ENCODE results near the gene F2RL2.
A peak's percentile ranks its signal among the peaks of the same experiment; 100 is the strongest.
"Not testable (repeated sequence)": the region's sequence is repeated elsewhere in the genome, so short reads cannot be mapped to it uniquely, and the experiment has no call there.

The F2RL2 gene

GRCh38 chr5:76617675-76618074, 5.5 kb downstream of the F2RL2 start:
- DNase-seq, result no peak

GRCh38 chr5:76617229-76617628, 6.0 kb downstream of the F2RL2 start:
- no peak for DNase-seq

GRCh38 chr5:76616206-76616605, 7.0 kb downstream of the F2RL2 start:
- no peak for DNase-seq

GRCh38 chr5:76615759-76616158, 7.4 kb downstream of the F2RL2 start:
- no peak for DNase-seq

GRCh38 chr5:76612942-76613341, 10.3 kb downstream of the F2RL2 start:
- no peak for DNase-seq

- DNase-seq, result no peak
Observed at GRCh38 chr5:76610196-76610595, 13.0 kb downstream of the F2RL2 start.

- DNase-seq, result peak; percentile 47
Observed at GRCh38 chr5:76608833-76609232, 14.4 kb downstream of the F2RL2 start.

- peak; percentile 77 for DNase-seq
Observed at GRCh38 chr5:76607353-76607871, 15.8 kb downstream of the F2RL2 start.

DNA sequence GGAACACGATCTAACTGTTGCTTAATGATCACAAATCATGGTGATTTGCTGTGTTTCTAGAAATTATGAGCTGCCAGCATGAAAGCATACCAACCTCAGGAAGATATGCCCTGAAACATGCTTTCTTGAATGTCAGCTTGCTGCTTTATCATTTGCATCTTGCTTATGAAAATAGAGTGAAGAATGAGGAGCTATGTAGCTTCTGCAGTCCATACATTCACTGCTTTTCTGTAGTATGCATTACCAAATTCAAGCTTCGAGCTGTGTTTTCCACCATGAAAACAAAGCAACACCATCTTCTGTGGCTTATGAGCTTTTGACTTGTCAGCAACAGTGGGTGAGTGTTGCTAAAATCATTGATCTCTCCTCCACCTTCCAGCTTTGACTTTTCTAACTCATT, 16.5 kb downstream of the F2RL2 start:
- DNase-seq, result no peak

DNA sequence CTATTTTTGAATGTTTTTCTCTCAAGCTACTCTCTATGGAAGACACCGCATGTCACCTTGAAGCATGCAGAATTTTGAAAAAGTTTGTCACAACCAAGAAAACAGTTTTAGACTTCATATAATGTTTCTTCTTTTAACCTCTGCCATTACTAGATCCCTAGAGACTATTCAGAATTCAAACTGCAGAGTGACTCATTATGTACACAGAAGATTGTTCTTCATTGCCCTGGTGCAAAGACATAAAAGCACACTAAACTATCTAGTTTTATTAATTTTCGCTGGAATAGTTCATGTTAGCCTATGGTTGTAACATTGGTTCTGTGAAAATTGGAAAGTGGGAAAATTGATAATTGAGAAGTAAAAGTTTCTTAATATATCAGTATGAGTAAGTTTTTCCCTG, 18.4 kb downstream of the F2RL2 start:
- DNase-seq, result no peak

DNA sequence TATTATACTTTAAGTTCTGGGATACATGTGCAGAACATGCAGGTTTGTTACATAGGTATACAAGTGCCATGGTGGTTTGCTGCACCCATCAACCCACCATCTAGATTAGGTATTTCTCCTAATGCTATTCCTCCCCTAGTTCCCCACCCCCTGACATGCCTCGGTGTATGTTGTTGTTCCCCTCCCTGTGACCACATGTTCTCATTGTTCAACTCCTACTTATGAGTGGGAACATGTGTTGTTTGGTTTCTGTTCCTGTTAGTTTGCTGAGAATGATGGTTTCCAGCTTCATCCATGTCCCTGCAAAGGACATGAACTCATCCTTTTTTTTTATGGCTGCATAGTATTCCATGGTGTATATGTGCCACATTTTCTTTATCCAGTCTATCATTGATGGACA, 19.2 kb downstream of the F2RL2 start:
- not testable (repeated sequence) for DNase-seq

DNA sequence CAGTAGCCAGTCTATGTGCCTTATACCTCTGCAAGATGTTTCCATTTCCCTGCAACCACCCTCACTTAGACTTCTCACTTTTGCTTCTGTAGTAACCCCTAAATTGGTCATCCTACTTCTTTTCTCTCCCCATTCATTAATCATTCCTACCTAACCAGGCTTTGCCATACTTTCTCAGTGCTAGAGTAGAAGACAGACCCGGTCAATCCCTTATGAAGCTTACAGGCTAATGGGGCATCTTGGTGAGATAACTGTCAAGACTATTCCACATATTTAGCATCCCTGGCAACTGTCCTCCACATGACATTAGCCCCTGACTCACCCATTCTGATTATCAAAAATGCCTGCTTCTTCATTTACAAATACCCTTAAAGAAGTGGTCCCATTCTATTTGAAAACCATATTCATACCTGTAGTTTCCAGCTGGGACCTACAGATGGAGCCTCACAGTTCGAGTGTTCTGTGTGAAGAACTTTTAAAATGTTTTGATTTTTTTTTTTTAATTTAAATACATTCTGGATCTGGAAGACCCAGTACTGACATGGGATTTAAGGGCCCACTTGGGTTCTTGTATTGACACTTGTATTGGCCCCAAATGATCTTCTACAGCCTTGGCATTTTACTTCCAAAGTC, 21.0 kb downstream of the F2RL2 start:
- no peak for DNase-seq

GRCh38 chr5:76601470-76601869, 21.7 kb downstream of the F2RL2 start:
- DNase-seq, result peak; percentile 82

DNA sequence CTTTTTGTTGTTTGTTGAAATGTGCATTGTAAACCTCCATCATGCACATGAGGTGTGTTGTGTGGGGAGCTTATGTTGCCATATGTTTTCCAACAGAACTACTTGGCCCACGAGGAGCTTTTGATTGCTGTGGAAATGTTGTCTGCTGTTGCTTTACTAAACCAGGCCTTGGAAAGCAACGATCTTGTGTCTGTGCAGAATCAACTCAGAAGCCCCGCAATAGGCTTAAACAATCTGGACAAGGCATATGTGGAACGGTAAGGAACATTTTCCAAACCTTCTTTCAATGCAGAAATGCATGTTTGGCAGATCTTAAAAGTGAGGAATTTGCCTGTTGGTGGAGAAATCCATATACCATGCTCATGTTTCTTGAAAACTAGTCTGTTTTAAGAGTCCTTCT, 22.5 kb downstream of the F2RL2 start:
- no peak for DNase-seq

- DNase-seq, result no peak
Observed at GRCh38 chr5:76598531-76598930, 24.7 kb downstream of the F2RL2 start.

DNA sequence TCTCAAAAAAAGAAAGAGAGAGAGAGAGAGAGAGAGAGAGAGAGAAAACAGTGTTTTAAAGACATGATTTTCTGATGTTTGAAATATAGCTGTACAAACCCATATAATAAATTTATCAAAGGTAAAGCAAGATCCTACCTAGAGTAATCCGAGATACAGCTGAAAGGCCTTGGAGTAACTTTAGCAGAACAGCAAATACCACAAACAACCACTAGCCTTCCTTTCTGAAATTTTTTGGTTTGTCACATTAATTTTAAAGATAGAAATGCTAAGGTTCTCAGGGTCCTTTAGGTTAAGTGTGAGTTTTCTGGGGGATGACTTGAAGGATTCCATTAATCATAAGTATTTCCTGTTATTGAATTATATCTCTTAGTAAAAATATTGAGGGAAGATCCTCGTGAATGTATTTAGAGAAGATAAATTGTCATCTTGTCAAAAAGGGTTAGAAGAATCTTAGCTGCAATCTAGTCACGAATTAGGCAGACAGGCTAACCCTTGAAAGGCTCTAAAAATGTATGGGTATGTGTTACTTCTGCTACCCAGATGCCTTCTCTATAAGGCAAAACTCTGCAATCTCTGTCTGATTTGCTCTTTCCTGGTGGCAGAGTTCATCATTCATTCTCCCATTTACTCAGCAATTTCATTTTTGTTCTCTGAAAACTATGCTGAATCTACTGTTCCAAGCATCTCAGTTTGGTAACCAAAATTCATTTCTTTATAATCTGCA, 27.3 kb downstream of the F2RL2 start:
- DNase-seq, result no peak

DNA sequence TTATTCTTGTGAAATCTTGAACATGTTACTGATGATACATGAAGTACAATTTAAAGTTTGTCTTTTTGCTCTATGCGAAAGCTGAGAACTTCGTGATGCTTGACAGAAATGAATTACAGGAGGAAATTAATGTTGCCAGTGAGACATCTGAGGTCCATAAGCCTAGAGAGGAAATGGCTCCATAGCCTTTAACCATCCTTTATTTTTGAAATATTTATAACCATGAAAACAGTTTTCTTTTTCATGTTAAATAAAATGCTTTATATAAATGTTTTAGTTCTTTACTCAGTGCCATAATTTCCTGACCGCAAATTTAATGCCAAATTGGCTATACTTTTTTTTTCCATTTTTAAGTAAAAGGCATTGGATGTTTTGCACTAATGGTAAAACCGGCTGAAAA, 29.1 kb downstream of the F2RL2 start:
- DNase-seq, result no peak

DNA sequence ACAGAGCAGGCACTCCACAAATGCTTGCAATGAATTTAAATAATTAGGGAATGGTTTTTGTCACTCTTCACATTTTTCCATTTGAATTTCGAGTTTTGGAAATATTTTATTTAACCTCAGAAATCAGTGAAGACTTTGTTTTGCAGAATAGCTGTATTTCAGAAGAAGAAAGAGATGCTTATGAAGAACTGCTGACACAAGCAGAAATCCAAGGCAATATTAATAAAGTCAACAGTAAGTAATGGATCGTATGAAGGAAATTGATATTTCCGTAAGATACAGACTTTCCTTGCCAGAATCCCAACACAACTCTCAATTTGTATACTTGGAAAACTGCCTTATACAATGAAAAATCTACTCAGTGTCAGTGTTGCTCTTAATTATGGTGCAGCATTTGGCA, 30.5 kb downstream of the F2RL2 start:
- DNase-seq, result no peak

DNA sequence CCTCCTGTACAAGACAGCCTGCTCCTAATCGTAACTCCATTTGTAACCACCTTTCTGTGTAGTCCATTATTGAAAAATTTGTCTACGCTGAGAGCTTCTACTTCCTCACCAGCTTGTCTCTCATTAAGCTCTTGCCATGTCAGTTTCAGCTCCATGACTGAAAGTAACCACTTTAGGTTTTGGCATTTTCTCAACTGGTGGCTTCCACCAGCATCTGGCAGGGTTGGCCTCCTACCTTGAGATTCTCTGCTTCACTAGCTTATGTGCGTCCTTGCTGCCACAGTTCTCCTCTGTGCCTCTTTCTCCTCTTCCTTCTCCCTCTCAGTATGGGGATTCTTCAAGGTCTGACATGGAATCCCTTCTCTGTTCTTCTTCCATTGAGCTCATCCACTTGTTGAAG, 31.8 kb downstream of the F2RL2 start:
- DNase-seq, result no peak

DNA sequence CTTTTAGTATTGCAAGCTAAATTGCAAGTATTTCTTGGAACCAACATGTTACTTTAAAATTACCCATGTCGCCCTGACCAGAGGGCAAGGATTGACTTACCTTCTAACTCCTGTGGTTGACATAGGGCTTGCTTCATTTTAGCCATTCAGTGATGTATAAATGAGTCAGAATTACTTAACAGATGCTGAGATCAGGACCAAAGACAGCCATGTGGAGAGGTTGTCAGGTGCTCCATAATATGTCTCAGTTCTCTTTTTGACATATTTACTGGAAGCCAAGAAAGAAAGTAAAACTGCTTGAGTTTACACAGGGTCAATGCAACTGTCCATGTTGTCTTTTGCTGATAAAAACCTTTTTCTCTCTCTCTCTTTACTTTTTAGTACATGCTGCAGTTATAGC, 33.2 kb downstream of the F2RL2 start:
- DNase-seq, result no peak

GRCh38 chr5:76586531-76586930, 36.7 kb downstream of the F2RL2 start:
- DNase-seq, result no peak

- no peak for DNase-seq
Observed at GRCh38 chr5:76585783-76586217, 37.4 kb downstream of the F2RL2 start.

DNA sequence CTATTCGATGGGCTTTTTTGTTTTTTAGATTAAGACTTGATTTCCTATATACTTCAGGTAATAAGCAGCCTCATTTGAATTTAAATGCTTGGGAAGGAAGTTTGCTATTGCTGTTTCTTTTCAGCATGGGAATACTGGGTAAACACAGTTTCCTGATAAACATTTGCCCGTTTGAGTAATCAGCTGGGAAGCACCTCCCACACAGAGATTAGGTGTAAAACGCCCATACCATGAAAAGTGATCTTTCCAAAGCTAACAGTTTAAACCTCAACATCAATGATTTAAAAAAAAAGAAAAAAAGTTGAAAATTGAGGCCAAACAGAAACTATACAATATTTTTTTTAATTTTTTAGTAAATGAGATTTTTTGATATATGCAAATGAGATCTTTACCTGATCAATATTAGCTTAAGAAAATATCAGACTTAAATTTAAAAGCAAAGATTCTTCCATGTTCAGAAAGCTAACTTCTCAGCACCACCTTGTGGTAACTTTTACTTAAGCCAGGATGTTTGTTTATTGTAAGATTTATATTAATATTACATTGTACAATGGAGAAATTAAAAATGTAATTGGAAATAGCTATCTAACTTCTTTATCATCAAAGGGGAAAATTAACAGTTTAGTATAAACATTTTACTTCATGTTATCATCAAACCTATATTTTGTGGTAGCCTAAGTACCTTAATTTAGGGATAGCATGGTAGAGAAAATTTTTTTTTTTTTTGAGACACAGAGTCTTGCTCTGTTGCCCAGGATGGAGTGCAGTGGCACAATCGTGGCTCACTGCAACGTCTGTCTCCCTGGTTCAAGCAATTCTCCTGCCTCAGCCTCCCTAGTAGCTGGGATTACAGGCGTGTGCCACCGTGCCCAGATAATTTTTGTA, 39.8 kb downstream of the F2RL2 start:
- peak; percentile 14 for DNase-seq
